Muscle of back (tissue), 13 donors: ENCODE data around the gene DCBLD1. TPM values are rescaled to one million over a fixed set of nuclear protein-coding genes. Genes with fewer than 3 reads are reported as not detected.
"Not testable (repeated sequence)": the region's sequence is repeated elsewhere in the genome, so short reads cannot be mapped to it uniquely, and the experiment has no call there.

Experiments used
- DNase-seq, 3 donors: peaks; one replicate each; pipeline versions ENCODE4 v3.0.0 to v3.0.0-alpha.2; 2013
- long read RNA-seq, 9 donors: transcript quantifications; one replicate each; lab custom pipeline, GENCODE V29; 2026
- polyA plus RNA-seq, 10 donors: library from polyadenylated mRNA; unstranded; fragments of 120-200 nt; gene quantifications; one replicate each; pipeline ENCODE4 v1.2.1, GENCODE V29; 2013; ENCODE audit not compliant: insufficient read length in 10 of 10

Gene DCBLD1
- polyA plus RNA-seq, result 1 to 10 TPM; 5.5 to 9.2 (median 7.1) TPM
- long read RNA-seq, donor 1, result 0 reads
- long read RNA-seq, donor 2, partial matches to known transcripts, result 30 of 35 reads
- long read RNA-seq, donor 2, other reads (novel, unspliced or antisense), result 5 of 35 reads
- long read RNA-seq, donor 3, result 0 reads
- long read RNA-seq, donor 4, partial matches to known transcripts, result 29 of 29 reads
- long read RNA-seq, donor 4, other reads (novel, unspliced or antisense), result 0 of 29 reads
- long read RNA-seq, donor 5, partial matches to known transcripts, result 52 of 57 reads
- long read RNA-seq, donor 5, other reads (novel, unspliced or antisense), result 5 of 57 reads
- long read RNA-seq, donor 6, partial matches to known transcripts, result 0 of 1 reads
- long read RNA-seq, donor 6, other reads (novel, unspliced or antisense), result 0 of 1 reads
- long read RNA-seq, donor 7, result 0 reads
- long read RNA-seq, donor 8, result 0 reads
- long read RNA-seq, donor 9, result 0 reads

DNA sequence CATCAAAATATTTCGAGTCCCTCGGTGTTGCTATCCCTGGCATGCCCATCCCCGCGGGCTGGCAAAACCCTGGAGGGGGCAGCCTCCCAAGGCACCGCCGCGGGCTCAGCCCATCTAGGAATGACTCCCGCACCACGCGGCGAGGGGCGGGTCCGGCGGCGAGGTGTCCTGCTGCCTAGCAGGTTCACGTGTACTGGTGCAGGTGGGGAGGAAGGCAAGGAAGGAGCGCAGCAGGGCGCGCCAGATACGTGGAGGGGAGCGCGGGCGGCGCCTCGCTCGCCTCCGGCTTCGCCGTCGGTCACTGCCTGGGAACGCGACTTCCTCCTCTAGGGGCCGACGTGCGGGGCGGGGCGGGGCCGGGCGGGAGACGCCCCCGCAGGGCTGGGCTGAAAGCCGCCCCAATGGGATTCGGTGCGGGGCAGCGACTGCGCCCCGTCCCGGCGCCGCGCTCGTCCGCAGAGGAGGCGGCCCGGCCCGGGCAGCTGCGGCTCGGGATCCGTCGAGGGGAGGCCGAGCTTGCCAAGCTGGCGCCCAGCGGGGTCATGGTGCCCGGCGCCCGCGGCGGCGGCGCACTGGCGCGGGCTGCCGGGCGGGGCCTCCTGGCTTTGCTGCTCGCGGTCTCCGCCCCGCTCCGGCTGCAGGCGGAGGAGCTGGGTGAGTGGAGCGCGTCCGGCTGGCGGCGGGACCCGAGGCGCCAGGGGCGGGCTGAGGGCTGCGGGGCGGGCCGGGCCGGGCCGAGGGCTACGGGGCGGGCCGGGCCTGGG lies at the start of gene DCBLD1:
DCBLD1 (plus strand) TSS at position 435 of the 764 bp plus-strand sequence; CDS start at position 543, 108 bp downstream.
- DNase-seq, result peak in 2 of 3 donors; percentile 70 to 73

DNA sequence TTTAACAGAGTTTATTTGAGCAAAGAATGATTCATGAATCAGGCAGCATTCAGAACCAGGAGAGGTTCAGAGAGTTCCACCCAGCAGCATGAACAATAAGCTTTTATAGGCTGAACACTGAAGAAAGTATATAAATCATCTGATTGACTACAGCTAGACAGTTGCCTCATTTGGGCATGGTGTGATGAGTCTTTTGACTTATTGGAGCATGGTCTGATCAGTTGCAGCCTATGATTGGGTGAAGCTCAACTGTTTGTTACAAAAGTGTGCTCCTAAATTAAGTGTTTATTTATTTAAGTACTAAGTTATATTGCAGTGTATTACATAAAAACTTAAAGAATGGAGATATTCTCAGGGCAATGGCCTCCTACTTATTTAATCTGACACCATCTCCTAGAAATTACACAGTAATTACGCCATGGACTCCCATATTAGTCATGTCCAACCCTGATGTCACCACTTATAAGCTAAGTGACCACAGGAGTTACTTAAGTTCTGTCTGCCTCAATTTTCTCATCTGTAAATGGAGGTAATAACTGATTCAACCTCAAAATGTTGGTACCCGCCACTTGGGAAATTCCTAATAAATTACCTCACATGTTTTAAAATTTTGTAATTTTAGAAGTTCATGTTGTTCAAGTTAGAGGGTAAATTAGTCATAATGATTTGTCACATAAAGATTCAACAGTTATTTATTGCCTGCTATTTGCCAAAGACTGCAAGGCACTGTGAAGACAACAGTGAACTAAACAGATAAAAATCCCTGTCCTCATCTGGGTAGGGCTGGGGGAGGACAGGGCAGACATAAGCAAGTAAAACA lies 41.6 kb upstream of the DCBLD1 start:
- peak in 1 of 3 donors; percentile 94 for DNase-seq

GRCh38 chr6:117441824-117442264 lies 40.6 kb upstream of the DCBLD1 start:
- peak in 1 of 3 donors; percentile 14 for DNase-seq

GRCh38 chr6:117442313-117442712 lies 40.2 kb upstream of the DCBLD1 start:
- not testable (repeated sequence) for DNase-seq

- peak in 1 of 3 donors; percentile 49 for DNase-seq
These were observed 37.9 kb upstream of the DCBLD1 start for GRCh38 chr6:117444600-117444999.

GRCh38 chr6:117446861-117447260 lies 35.6 kb upstream of the DCBLD1 start:
- DNase-seq, result no peak

DNA sequence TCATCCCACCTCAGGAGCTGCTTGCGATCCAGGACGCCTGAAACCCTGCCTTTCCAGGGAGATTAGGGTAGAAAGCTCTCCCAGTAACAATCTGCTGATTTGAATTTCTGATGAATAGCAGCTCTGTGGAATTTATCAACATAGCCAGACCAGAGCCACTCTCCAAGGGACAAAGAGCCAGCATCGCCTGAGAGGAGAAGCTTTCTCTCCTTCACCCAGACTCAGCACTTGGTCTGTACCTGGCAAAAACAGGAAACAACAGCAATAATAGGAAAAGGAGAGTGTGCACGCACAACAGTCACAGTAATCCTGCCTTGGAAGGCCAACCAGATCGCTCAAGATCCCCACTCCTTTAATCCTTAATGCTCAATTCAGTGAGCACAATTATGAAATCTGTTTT lies 34.5 kb upstream of the DCBLD1 start:
- DNase-seq, result peak in 1 of 3 donors; percentile 7

GRCh38 chr6:117448732-117449485 lies 33.6 kb upstream of the DCBLD1 start:
- DNase-seq, result peak in 2 of 3 donors; percentile 20 to 93

DNA sequence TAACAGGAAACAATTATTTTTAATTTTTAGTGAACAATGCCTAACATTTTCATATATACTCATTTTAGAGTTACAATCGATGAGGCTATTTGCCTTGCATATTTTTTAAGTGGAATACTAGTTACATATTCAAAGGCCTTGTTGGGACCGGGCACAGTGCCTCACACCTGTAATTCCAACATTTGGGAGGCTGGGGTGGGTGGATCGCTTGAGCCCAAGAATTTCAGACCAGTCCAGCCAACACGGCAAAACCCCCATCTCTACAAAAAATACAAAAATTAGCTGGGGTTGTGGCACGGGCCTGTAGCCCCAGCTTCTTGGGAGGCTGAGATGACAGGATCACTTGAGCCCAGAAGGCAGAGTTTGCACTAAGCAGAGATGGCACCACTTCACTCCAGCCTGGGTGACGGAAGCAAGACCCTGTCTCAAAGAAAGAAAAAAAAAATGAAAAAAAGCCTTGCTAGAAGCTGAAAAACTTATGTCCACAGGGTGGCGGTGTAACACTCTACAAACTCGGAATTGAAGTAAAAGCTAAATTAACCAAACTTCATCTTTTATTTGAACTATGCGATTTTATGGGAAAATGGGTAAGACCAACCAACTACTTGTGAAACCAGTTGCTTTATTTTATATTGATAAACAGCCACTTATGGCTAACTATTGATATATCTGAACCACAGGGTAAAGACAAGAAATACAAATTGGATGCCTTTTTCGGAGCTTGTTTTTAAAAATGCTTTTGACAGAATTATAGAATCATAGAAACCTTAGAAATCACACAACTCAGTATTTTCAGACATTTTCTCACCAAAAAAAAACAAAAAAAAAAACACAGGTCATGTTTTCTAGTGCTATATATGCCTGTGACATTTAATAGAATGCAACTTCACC lies 32.7 kb upstream of the DCBLD1 start:
- peak; percentile 69 to 82 (median 75) for DNase-seq

GRCh38 chr6:117451671-117452070 lies 30.8 kb upstream of the DCBLD1 start:
- DNase-seq, result no peak

GRCh38 chr6:117456250-117456649 lies 26.2 kb upstream of the DCBLD1 start:
- DNase-seq, result no peak

- no peak for DNase-seq
These were observed 25.5 kb upstream of the DCBLD1 start for GRCh38 chr6:117456998-117457397.

- DNase-seq, result no peak
These were observed 23.1 kb upstream of the DCBLD1 start for GRCh38 chr6:117459204-117459944.

DNA sequence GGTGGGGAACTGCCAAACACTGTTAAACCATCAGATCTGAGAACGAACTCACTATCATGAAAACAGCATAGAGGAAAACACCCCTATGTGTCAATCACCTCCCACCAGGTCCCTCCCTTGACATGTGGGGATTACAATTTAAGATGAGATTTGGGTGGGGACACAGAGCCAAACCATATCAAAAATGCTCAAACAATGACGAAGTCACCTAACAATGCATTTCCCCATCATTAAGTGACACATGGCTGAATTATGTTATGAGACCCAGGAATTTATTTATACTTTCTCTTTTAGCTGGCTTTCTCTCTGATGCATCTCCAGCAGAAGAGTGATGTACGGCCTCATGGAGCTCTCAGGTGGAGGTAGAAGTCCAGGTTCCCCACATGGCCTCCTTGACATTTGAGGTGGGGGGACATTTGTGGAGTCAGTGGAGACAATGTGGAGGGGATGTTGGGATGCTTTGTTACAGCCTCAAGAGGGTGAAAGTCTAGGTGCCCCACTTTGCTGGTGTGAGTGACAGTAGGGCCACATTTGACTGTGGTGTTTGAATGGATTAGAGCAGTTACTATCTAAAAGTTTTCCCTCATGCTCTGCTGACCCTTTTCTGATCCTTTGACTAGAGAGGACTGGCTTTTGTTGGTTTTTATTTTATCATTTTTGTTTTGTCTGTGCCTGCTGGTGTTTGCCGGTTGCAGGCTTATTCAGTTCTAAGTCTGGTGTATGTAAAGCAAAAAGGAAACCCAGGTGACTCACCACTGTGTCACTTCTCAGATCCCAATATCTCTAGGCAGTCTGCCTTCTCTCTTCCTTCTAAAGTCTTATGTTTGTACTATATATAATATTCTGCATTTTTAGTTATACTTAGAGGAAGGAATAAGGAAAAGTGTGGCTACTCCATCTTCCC lies 18.5 kb upstream of the DCBLD1 start:
- no peak for DNase-seq

- no peak for DNase-seq
These were observed 17.8 kb upstream of the DCBLD1 start for GRCh38 chr6:117464700-117465099.

GRCh38 chr6:117465691-117466090 lies 16.8 kb upstream of the DCBLD1 start:
- DNase-seq, result no peak

- DNase-seq, result no peak
These were observed 14.6 kb upstream of the DCBLD1 start for GRCh38 chr6:117467876-117468275.

DNA sequence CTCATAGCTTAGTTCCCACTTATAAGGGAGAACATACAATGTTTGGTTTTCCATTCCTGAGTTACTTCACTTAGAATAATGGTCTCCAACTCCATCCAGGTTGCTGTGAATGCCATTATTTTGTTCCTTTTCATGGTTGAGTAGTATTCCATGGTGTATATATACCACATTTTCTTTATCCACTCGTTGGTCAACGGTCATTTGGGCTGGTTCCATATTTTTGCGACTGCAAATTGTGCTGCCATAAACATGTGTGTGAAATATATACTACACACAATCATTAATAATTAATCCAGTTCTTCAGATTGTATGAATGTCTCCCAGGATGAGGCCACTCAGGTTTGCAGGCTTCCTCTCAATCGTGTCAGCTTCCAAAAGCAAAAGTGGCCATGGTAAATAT lies 13.9 kb upstream of the DCBLD1 start:
- DNase-seq, result not testable (repeated sequence)
